GM04503 (cell line): ENCODE data around the gene HEATR5A.
"Not testable (repeated sequence)": the region's sequence is repeated elsewhere in the genome, so short reads cannot be mapped to it uniquely, and the experiment has no call there.

Source experiments
- DNase-seq: peaks from one replicate; pipeline ENCODE4 v3.0.0-alpha.2; 2012; ENCODE audit warnings: low read depth

HEATR5A gene

GRCh38 chr14:31388687-31389413, 31.5 kb downstream of the HEATR5A start:
- DNase-seq = no peak

- no peak for DNase-seq
Observed at GRCh38 chr14:31387091-31387490, 33.3 kb downstream of the HEATR5A start.

GRCh38 chr14:31386271-31386670, 34.1 kb downstream of the HEATR5A start:
- DNase-seq = no peak

GRCh38 chr14:31382221-31382620, 38.1 kb downstream of the HEATR5A start:
- DNase-seq = no peak

GRCh38 chr14:31380106-31380505, 40.2 kb downstream of the HEATR5A start:
- DNase-seq = no peak

GRCh38 chr14:31379125-31379947, 41.0 kb downstream of the HEATR5A start:
- not testable (repeated sequence) for DNase-seq

GRCh38 chr14:31377433-31377832, 42.9 kb downstream of the HEATR5A start:
- DNase-seq = no peak

GRCh38 chr14:31371646-31372045, 48.7 kb downstream of the HEATR5A start:
- no peak for DNase-seq

GRCh38 chr14:31363331-31364073, 56.8 kb downstream of the HEATR5A start:
- DNase-seq = no peak

- DNase-seq = no peak
Observed at GRCh38 chr14:31362746-31363145, 57.6 kb downstream of the HEATR5A start.

- not testable (repeated sequence) for DNase-seq
Observed at GRCh38 chr14:31361761-31362160, 58.6 kb downstream of the HEATR5A start.

- peak; percentile 31 for DNase-seq
Observed at GRCh38 chr14:31360919-31361662, 59.3 kb downstream of the HEATR5A start.

- no peak for DNase-seq
Observed at GRCh38 chr14:31357279-31357678, 63.1 kb downstream of the HEATR5A start.

- DNase-seq = no peak
Observed at GRCh38 chr14:31346097-31346496, 74.3 kb downstream of the HEATR5A start.

- DNase-seq = no peak
Observed at GRCh38 chr14:31341280-31341679, 79.1 kb downstream of the HEATR5A start.

GRCh38 chr14:31340297-31341063, 79.9 kb downstream of the HEATR5A start:
- DNase-seq = no peak

GRCh38 chr14:31339743-31340142, 80.6 kb downstream of the HEATR5A start:
- no peak for DNase-seq

- no peak for DNase-seq
Observed at GRCh38 chr14:31337331-31337730, 83.0 kb downstream of the HEATR5A start.

GRCh38 chr14:31336646-31337045, 83.7 kb downstream of the HEATR5A start:
- DNase-seq = no peak

GRCh38 chr14:31331395-31331794, 89.0 kb downstream of the HEATR5A start:
- not testable (repeated sequence) for DNase-seq

GRCh38 chr14:31329876-31330521, 90.4 kb downstream of the HEATR5A start:
- not testable (repeated sequence) for DNase-seq
